Esophagus (tissue), 2 donors: ENCODE data around the gene PDC. TPM values are rescaled to one million over a fixed set of nuclear protein-coding genes. Genes with fewer than 3 reads are reported as not detected.

ENCODE experiments used
- H3K27ac ChIP-seq, 2 donors: one replicate each; pipeline ENCODE4 v1.5.1; 2013; ENCODE audit warnings: low read depth in 2 of 2, mild to moderate bottlenecking in 2 of 2, inconsistent platforms in 1 of 2, low read length in 1 of 2, moderate library complexity in 1 of 2
- H3K27me3 ChIP-seq, 2 donors: one replicate each; pipeline ENCODE4 v1.6.1; 2013; ENCODE audit warnings: low read length in 2 of 2, control low read depth in 1 of 2, mild to moderate bottlenecking in 1 of 2; ENCODE audit not compliant: insufficient read depth in 2 of 2, control insufficient read depth in 1 of 2
- H3K36me3 ChIP-seq, 2 donors: one replicate each; pipeline ENCODE4 v1.6.1; 2013; ENCODE audit warnings: low read length in 1 of 2; ENCODE audit not compliant: control insufficient read depth in 2 of 2, insufficient read depth in 2 of 2
- H3K4me1 ChIP-seq, 2 donors: one replicate each; pipeline ENCODE4 v1.6.1; 2013; ENCODE audit warnings: low read length in 1 of 2; ENCODE audit not compliant: control insufficient read depth in 2 of 2, insufficient read depth in 2 of 2
- H3K4me3 ChIP-seq, 2 donors: one replicate each; pipeline ENCODE4 v1.5.1; 2013; ENCODE audit warnings: low read length in 2 of 2, mild to moderate bottlenecking in 2 of 2, low read depth in 1 of 2, moderate library complexity in 1 of 2
- H3K9me3 ChIP-seq, 2 donors: one replicate each; pipeline ENCODE4 v1.6.1; 2013; ENCODE audit warnings: mild to moderate bottlenecking in 2 of 2, low read depth in 1 of 2, low read length in 1 of 2, moderate library complexity in 1 of 2; ENCODE audit not compliant: control insufficient read depth in 2 of 2, insufficient read depth in 1 of 2
- WGBS, 2 donors: extraction: QIAGEN DNeasy Blood & Tissue Kit; methylation state at CpG; one replicate each; pipeline ENCODE4 v1.1.7; 2013; 5-methylcytosine and 5-hydroxymethylcytosine counted together
- polyA plus RNA-seq, 2 donors: library from polyadenylated mRNA; stranded (reverse); fragments of 200-250 nt; gene quantifications; one replicate each; pipeline ENCODE4 v1.2.3, GENCODE V29; 2013
- donor health status: healthy with polysubstance abuse.
- donor health status: Bipolar disorder and iron deficiency.

PDC gene
- polyA plus RNA-seq, 2 donors = not detected

- 83 to 88% methylated on average over 2 of the region's 2 CpGs for WGBS, 2 donors
Observed at GRCh38 chr1:186443638-186444037, 17.3 kb downstream of the PDC start.

GRCh38 chr1:186442651-186443375, 18.1 kb downstream of the PDC start:
- H3K27ac ChIP-seq = no peak overlapping the region
- WGBS, 2 donors = 29 to 49% methylated on average over 1 of the region's 1 CpG
- no peak overlapping the region for H3K4me3 ChIP-seq
- no peaks in the 10 kb centered on the region for H3K4me1 ChIP-seq
- H3K36me3 ChIP-seq = no peaks in the 10 kb centered on the region
- H3K27me3 ChIP-seq = no peaks in the 10 kb centered on the region
- no peaks in the 10 kb centered on the region for H3K9me3 ChIP-seq

More at GRCh38 chr1:186443638-186444037, 17.3 kb downstream of the PDC start:
- no peak overlapping the region for H3K4me3 ChIP-seq
- no peak overlapping the region for H3K27ac ChIP-seq
- H3K4me1 ChIP-seq = no peaks in the 10 kb centered on the region
- H3K36me3 ChIP-seq = no peaks in the 10 kb centered on the region
- H3K9me3 ChIP-seq = no peaks in the 10 kb centered on the region
- no peaks in the 10 kb centered on the region for H3K27me3 ChIP-seq

DNA sequence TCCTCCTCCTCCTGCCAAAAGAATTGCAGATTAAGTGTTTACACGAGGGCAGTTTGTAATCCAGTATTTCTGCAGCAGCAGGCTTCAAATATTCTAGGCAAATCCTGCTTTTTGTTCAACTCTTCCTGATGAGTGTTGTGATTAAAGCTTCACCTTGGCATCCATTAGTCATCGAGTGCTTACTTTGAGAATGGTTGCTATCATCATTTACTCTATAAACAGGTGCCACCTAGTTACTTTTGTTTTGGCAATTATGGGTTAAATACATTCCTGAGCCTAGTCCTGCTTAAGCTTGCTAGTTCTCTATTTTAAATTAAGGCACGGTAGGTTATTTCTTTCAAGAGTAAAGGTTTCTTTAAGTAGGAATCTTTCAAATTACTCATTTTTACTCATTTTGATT, 20.3 kb downstream of the PDC start:
- Histone ChIP-seq H3K36me3 (no peaks in the 10 kb centered on the region), H3K4me1 (no peaks in the 10 kb centered on the region), H3K9me3 (no peaks in the 10 kb centered on the region), H3K4me3 (no peak overlapping the region), H3K27me3 (no peaks in the 10 kb centered on the region), H3K27ac (no peak overlapping the region)
- WGBS, 2 donors = 19 to 44% methylated on average over 3 of the region's 3 CpGs

GRCh38 chr1:186438567-186438966, 22.3 kb downstream of the PDC start:
- Histone ChIP-seq H3K9me3 (no peaks in the 10 kb centered on the region), H3K27me3 (no peaks in the 10 kb centered on the region)
- 83 to 88% methylated on average over 5 of the region's 5 CpGs for WGBS, 2 donors

GRCh38 chr1:186435336-186435735, 25.6 kb downstream of the PDC start:
- no peak overlapping the region for H3K27ac ChIP-seq
- no peaks in the 10 kb centered on the region for H3K9me3 ChIP-seq
- 92 to 97% methylated on average over 1 of the region's 1 CpG for WGBS, 2 donors
- H3K4me1 ChIP-seq = no peaks in the 10 kb centered on the region
- H3K27me3 ChIP-seq = no peaks in the 10 kb centered on the region
- H3K36me3 ChIP-seq = no peaks in the 10 kb centered on the region
- H3K4me3 ChIP-seq = no peak overlapping the region

More at GRCh38 chr1:186438567-186438966, 22.3 kb downstream of the PDC start:
- Histone ChIP-seq H3K27ac (no peak overlapping the region), H3K36me3 (no peaks in the 10 kb centered on the region), H3K4me1 (no peaks in the 10 kb centered on the region), H3K4me3 (no peak overlapping the region)

DNA sequence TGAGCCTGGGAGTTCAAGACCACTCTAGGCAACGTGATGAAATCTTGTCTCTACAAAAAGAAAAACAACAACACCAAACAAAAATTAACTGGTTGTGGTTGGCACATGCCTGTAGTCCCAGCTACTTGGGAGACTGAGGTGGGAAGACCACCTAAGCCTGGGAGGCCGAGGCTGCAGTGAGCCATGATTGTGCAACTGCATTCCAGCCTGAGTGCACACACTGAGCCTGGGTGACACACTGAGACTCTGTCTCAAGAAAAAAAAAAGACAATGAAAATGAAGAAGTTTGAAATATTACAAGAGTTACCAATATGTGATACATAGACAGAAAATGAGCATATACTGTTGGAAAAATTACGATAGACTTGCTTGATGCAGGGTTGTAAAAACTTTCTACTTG, 31.9 kb downstream of the PDC start:
- Histone ChIP-seq H3K27ac (no peak overlapping the region), H3K4me3 (no peak overlapping the region), H3K9me3 (no peaks in the 10 kb centered on the region), H3K4me1 (no peaks in the 10 kb centered on the region), H3K27me3 (no peaks in the 10 kb centered on the region), H3K36me3 (no peaks in the 10 kb centered on the region)
- WGBS, 2 donors = 93 to 97% methylated on average over 3 of the region's 3 CpGs

DNA sequence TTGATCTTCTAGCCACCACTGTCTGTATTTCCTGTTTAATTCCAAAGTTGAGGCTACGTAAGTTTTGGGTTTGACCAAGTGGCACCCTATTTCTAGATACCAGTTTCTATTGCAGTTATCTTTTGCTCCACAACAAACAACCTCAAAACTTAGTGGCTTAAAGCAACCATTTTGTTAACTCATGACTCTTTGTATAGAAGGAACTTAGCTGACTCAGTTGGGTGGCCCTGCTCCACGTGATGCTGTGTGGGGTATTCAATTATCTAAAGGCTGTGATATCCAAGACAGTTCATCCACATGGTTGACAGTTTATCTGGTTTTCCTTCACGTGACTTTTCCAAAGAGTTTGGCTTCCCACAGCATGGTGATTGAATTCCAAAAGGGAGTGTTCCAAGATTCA, 34.8 kb downstream of the PDC start:
- H3K4me3 ChIP-seq = no peak overlapping the region
- no peaks in the 10 kb centered on the region for H3K9me3 ChIP-seq
- H3K4me1 ChIP-seq = no peaks in the 10 kb centered on the region
- H3K36me3 ChIP-seq = no peaks in the 10 kb centered on the region
- H3K27ac ChIP-seq = no peak overlapping the region
- no peaks in the 10 kb centered on the region for H3K27me3 ChIP-seq
- WGBS, 2 donors = 86 to 87% methylated on average over 3 of the region's 3 CpGs

- 62 to 70% methylated on average over 2 of the region's 2 CpGs for WGBS, 2 donors
- no peaks in the 10 kb centered on the region for H3K36me3 ChIP-seq
- no peaks in the 10 kb centered on the region for H3K9me3 ChIP-seq
- no peak overlapping the region for H3K27ac ChIP-seq
- no peaks in the 10 kb centered on the region for H3K27me3 ChIP-seq
- H3K4me3 ChIP-seq = no peak overlapping the region
- no peaks in the 10 kb centered on the region for H3K4me1 ChIP-seq
Observed at GRCh38 chr1:186424539-186424938, 36.4 kb downstream of the PDC start.

- Histone ChIP-seq H3K27me3 (no peaks in the 10 kb centered on the region), H3K27ac (no peak overlapping the region), H3K36me3 (no peaks in the 10 kb centered on the region), H3K4me3 (no peak overlapping the region), H3K9me3 (no peaks in the 10 kb centered on the region), H3K4me1 (no peaks in the 10 kb centered on the region)
- WGBS, 2 donors = 86 to 92% methylated on average over 6 of the region's 6 CpGs
Observed at GRCh38 chr1:186421446-186421845, 39.5 kb downstream of the PDC start.

GRCh38 chr1:186420923-186421322, 40.0 kb downstream of the PDC start:
- H3K36me3 ChIP-seq = no peaks in the 10 kb centered on the region
- H3K4me1 ChIP-seq = no peaks in the 10 kb centered on the region
- H3K9me3 ChIP-seq = no peaks in the 10 kb centered on the region
- H3K27ac ChIP-seq = no peak overlapping the region
- WGBS, 2 donors = 72 to 75% methylated on average over 1 of the region's 1 CpG
- H3K27me3 ChIP-seq = no peaks in the 10 kb centered on the region
- no peak overlapping the region for H3K4me3 ChIP-seq
